ENCODE measurements around the gene LPIN1.

DNA sequence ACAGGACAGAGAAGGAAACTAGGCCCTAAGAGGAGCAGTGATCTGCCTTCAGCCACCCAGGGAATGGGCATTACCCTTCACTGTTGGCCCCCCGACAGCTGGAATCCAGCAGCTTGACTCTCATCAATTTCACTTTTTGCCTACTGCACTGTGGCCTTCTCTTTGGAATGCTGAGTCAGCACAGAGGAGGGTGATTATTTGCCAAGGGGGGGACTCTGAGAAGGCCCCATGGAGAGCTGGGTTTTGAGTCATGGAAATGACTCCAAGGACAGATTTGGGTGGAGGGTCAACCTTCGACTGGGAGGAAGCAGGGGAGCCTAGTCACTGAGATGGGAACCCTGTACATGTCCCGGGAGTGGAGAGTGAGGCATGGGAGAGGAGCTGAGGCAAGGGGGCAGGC lies 38.3 kb upstream of the LPIN1 start:
- no peak for TF ChIP-seq POLR2A (IDR thresholded peaks at IDR 0.05)
- TF ChIP-seq POLR2AphosphoS5 (IDR thresholded peaks at IDR 0.05), result no peak
- TF ChIP-seq, protein P1, sequence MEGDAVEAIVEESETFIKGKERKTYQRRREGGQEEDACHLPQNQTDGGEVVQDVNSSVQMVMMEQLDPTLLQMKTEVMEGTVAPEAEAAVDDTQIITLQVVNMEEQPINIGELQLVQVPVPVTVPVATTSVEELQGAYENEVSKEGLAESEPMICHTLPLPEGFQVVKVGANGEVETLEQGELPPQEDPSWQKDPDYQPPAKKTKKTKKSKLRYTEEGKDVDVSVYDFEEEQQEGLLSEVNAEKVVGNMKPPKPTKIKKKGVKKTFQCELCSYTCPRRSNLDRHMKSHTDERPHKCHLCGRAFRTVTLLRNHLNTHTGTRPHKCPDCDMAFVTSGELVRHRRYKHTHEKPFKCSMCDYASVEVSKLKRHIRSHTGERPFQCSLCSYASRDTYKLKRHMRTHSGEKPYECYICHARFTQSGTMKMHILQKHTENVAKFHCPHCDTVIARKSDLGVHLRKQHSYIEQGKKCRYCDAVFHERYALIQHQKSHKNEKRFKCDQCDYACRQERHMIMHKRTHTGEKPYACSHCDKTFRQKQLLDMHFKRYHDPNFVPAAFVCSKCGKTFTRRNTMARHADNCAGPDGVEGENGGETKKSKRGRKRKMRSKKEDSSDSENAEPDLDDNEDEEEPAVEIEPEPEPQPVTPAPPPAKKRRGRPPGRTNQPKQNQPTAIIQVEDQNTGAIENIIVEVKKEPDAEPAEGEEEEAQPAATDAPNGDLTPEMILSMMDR (IDR thresholded peaks at IDR 0.05), result no peak
